Activated CD8-positive, alpha-beta memory T cell treated with anti-CD3 and anti-CD28 coated beads, Interleukin-2, amount 50 U/mL, for 1 hour (primary cell): ENCODE data around the gene LSM3.
"Not testable (repeated sequence)": the region's sequence is repeated elsewhere in the genome, so short reads cannot be mapped to it uniquely, and the experiment has no call there.

Source experiments
- DNase-seq: peaks from one replicate; pipeline ENCODE4 v3.0.0-alpha.2; 2020; ENCODE audit errors: extremely low read depth

The LSM3 gene

GRCh38 chr3:14222457-14222856 lies 43.8 kb downstream of the LSM3 start:
- DNase-seq, result no peak

- no peak for DNase-seq
Measured at GRCh38 chr3:14222900-14223594, 44.4 kb downstream of the LSM3 start.

- DNase-seq, result no peak
Measured at GRCh38 chr3:14223595-14223994, 45.0 kb downstream of the LSM3 start.

- no peak for DNase-seq
Measured at GRCh38 chr3:14224895-14225294, 46.3 kb downstream of the LSM3 start.

- no peak for DNase-seq
Measured at GRCh38 chr3:14225421-14225820, 46.8 kb downstream of the LSM3 start.

GRCh38 chr3:14226351-14226750 lies 47.7 kb downstream of the LSM3 start:
- DNase-seq, result not testable (repeated sequence)

- DNase-seq, result no peak
Measured at GRCh38 chr3:14227856-14228255, 49.2 kb downstream of the LSM3 start.

- no peak for DNase-seq
Measured at GRCh38 chr3:14228681-14229470, 50.3 kb downstream of the LSM3 start.

- not testable (repeated sequence) for DNase-seq
Measured at GRCh38 chr3:14229695-14230094, 51.1 kb downstream of the LSM3 start.

GRCh38 chr3:14230729-14231128 lies 52.1 kb downstream of the LSM3 start:
- no peak for DNase-seq

- no peak for DNase-seq
Measured at GRCh38 chr3:14231145-14231990, 52.8 kb downstream of the LSM3 start.

- DNase-seq, result no peak
Measured at GRCh38 chr3:14231998-14232501, 53.4 kb downstream of the LSM3 start.

GRCh38 chr3:14234251-14235002 lies 55.8 kb downstream of the LSM3 start:
- DNase-seq, result no peak

GRCh38 chr3:14235003-14235911 lies 56.6 kb downstream of the LSM3 start:
- no peak for DNase-seq

- DNase-seq, result no peak
Measured at GRCh38 chr3:14235912-14236295, 57.3 kb downstream of the LSM3 start.

GRCh38 chr3:14236902-14237301 lies 58.3 kb downstream of the LSM3 start:
- no peak for DNase-seq

GRCh38 chr3:14237457-14237856 lies 58.8 kb downstream of the LSM3 start:
- no peak for DNase-seq

GRCh38 chr3:14238356-14238755 lies 59.7 kb downstream of the LSM3 start:
- DNase-seq, result no peak

GRCh38 chr3:14238930-14239329 lies 60.3 kb downstream of the LSM3 start:
- no peak for DNase-seq

- no peak for DNase-seq
Measured at GRCh38 chr3:14239940-14240339, 61.3 kb downstream of the LSM3 start.
